ENCODE results near the gene CFL1.

The CFL1 gene

DNA sequence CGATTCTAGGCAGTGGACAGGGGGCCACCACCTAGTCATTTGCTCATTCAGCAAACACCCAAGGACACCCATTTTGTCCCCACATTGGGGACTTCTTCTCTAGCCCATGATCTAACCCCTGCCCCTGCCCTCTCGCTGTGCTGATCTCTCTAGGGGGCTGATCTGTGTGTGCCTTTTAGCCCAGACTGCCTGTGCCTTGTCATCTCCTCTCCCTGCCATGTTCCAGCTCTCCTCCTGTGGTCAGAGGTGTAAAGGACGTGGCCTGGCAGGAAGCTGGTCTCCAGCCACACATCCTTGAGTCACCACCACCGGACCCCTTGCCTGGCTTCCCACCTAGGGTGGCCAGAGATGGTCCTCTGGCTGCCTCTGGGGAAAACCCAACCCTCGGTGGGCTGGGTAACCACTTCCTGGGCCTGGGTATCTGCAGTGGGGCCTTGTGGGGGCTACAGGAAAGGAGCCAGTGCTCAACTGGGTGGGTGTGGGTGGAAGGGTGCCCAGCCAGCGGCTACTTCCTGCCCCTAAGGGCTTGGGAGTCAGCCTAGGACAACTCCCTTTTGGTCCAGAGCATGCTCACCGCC lies 23.0 kb upstream of the CFL1 start:
- H3K36me3 ChIP-seq, result peaks cover 28% of the 10 kb centered on the region
- H3K9me3 ChIP-seq, result no peaks in the 10 kb centered on the region
- H3K4me3 ChIP-seq (ENCODE audit: low read depth, low read length), result no peak overlapping the region
- no peaks in the 10 kb centered on the region for H3K27me3 ChIP-seq
- no peaks in the 10 kb centered on the region for H3K4me1 ChIP-seq
- no peak for DNase-seq
- TF ChIP-seq, protein P1, sequence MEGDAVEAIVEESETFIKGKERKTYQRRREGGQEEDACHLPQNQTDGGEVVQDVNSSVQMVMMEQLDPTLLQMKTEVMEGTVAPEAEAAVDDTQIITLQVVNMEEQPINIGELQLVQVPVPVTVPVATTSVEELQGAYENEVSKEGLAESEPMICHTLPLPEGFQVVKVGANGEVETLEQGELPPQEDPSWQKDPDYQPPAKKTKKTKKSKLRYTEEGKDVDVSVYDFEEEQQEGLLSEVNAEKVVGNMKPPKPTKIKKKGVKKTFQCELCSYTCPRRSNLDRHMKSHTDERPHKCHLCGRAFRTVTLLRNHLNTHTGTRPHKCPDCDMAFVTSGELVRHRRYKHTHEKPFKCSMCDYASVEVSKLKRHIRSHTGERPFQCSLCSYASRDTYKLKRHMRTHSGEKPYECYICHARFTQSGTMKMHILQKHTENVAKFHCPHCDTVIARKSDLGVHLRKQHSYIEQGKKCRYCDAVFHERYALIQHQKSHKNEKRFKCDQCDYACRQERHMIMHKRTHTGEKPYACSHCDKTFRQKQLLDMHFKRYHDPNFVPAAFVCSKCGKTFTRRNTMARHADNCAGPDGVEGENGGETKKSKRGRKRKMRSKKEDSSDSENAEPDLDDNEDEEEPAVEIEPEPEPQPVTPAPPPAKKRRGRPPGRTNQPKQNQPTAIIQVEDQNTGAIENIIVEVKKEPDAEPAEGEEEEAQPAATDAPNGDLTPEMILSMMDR (IDR thresholded peaks at IDR 0.05; ENCODE audit: low read depth, low read length), result no peak

DNA sequence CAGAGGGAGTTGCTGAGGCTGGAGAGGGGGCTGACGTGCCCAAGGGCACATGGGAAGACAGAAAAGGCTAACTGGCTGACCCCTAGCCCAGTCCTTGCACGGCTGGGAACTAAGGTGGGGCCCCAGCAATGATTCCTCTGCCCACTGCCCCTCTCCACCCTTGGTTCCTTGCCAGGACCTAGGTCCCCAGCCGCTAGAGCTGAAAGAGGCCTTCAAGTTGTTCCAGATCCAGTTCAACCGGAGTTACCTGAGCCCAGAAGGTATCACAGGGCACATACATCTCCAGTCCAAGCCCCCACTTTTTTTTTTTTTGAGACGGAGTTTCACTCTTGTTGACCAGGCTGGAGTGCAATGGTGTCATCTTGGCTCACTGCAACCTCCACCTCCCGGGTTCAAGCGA lies 22.0 kb upstream of the CFL1 start:
- Histone ChIP-seq H3K27me3 (no peaks in the 10 kb centered on the region), H3K4me3 (ENCODE audit: low read depth, low read length) (no peak overlapping the region), H3K9me3 (no peaks in the 10 kb centered on the region), H3K4me1 (no peaks in the 10 kb centered on the region), H3K36me3 (peaks cover 20% of the 10 kb centered on the region)
- DNase-seq, result no peak
- TF ChIP-seq, protein P1 (IDR thresholded peaks at IDR 0.05; ENCODE audit: low read depth, low read length), result no peak

DNA sequence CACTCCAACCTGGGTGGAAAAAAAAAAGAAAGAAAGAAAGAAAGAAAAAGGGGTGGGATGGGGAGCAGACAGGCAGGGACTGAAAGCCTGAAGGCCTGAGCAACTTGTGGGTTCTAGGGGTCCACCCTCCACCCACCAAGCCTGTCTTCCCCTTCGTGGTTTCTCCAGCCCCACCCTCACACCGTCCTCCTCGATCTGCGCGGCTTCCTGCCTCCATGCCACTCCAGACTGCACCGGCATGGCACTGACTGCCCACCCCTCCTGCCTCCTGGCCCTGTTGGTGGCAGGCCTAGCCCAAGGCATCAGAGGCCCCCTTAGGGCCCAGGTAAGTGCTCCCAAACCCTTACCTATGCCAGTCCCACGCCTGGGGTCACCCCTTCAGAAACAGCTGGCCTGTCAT lies 21.6 kb upstream of the CFL1 start, which contains the start of gene CTSW:
Gene CTSW, plus strand, starts transcription at position 221 of the 400 bp plus-strand sequence. Its CDS starts 18 bp downstream, at position 239.
- DNase-seq, result no peak
- Histone ChIP-seq H3K27me3 (no peaks in the 10 kb centered on the region), H3K4me3 (ENCODE audit: low read depth, low read length) (no peak within 1 kb of the TSS), H3K4me1 (no peaks in the 10 kb centered on the region), H3K9me3 (no peaks in the 10 kb centered on the region), H3K36me3 (peaks cover 20% of the 10 kb centered on the region)
- TF ChIP-seq, protein P1 (IDR thresholded peaks at IDR 0.05; ENCODE audit: low read depth, low read length), result no peak

DNA sequence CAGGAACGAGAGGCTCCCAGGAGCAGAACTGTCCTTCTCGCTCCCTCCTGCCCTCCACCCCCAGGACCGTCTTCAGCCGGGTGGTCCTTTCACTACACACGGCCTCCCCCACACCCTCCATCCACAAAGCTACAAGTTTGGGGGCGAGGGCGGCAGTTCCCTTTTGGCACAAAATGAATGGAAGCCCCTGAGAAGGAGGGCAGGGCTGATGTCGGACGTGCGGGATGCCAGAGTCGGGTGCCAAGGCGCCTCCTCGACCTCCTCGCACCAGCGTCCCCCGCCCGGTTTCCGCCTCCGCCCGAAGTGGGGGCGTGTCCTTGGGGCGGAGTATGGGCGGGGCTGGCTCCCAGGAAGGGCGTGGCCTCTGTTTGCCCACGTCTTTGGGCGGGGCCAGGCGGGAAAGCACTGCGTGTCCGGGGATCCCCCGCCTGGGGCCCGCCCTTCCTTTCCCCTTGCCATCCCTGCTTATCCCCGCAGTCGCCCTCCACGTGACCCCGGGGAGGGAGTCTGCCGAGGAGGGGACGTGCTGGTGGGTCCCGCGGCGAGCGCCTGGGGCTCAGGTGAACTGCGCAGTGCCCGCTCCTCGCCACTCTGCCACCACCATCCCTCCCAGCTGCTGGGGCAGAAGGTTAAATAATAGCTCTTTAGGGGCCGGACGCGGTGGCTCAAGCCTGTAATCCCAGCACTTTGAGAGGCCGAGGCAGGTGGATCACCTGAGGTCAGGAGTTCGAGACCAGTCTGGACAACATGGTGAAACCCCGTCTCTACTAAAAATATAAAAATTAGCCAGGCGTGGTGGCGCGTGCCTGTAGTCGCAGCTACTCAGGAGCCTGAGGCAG lies 15.6 kb upstream of the CFL1 start:
- peaks cover 13% of the 10 kb centered on the region for H3K4me1 ChIP-seq
- DNase-seq, result peak; percentile 98

DNA sequence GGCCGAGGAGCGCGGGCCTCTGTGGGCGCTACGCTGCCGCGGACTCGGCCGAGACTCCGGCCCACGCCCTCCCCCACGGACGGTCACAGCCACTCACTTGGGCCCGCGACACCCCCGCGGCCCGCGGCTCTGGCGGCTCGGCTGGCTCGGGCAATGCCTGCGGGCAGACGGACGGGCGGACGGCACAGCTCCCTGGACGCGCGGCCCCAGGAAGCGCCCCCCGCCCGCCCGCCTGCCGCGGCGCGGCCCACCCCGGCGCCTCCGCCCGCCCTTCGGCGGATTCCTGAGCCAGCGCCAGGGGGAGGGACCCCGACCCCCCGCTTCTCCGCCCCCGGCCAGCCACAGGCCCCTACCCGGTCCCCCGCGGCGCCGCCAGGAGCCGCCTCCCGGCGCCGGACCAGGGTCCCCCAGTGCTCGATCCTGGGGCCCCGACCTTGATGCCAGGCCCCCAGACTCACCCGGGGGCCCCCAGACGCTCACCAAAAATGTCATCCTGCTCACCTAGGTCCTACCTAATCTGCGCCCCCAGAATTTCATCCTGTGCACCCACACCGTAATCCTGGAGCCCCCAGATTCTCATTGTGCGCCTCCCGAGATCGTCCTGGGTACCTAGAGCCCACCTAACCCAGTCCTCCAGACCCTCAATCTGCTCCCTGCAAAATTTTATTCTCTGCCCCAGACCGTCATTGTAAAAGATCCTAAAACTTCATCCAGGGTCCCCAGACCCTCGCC lies 14.8 kb upstream of the CFL1 start, which contains the start of gene EFEMP2:
Gene EFEMP2, minus strand, starts transcription at position 215 of the 732 bp plus-strand sequence. CDS start 446 bp downstream, outside the sequence.
- no peak for DNase-seq
- no peaks in the 10 kb centered on the region for H3K36me3 ChIP-seq
- H3K27me3 ChIP-seq, result no peaks in the 10 kb centered on the region
- TF ChIP-seq, protein P1 (IDR thresholded peaks at IDR 0.05; ENCODE audit: low read depth, low read length), result no peak
- no peaks in the 10 kb centered on the region for H3K9me3 ChIP-seq
- H3K4me1 ChIP-seq, result peaks cover 13% of the 10 kb centered on the region
- H3K4me3 ChIP-seq (ENCODE audit: low read depth, low read length), result peak within 1 kb of the TSS; percentile 59

More for the DNA sequence above, 15.6 kb upstream of the CFL1 start:
- peak overlapping the region; percentile 59 for H3K4me3 ChIP-seq (ENCODE audit: low read depth, low read length)
- TF ChIP-seq, protein P1 (IDR thresholded peaks at IDR 0.05; ENCODE audit: low read depth, low read length), result no peak
- H3K36me3 ChIP-seq, result no peaks in the 10 kb centered on the region
- no peaks in the 10 kb centered on the region for H3K27me3 ChIP-seq
- no peaks in the 10 kb centered on the region for H3K9me3 ChIP-seq

Data from BE2C (cell line).